ENCODE results near the gene KDR. TPM values are rescaled to one million over a fixed set of nuclear protein-coding genes. Genes with fewer than 3 reads are reported as not detected.

The KDR gene
- total and polyA plus RNA-seq, 9 of the 15 experiments (the other 6 are each of a cell fraction or from before 2014, with no cell fraction given): 0.13 TPM; not detected in 8

DNA sequence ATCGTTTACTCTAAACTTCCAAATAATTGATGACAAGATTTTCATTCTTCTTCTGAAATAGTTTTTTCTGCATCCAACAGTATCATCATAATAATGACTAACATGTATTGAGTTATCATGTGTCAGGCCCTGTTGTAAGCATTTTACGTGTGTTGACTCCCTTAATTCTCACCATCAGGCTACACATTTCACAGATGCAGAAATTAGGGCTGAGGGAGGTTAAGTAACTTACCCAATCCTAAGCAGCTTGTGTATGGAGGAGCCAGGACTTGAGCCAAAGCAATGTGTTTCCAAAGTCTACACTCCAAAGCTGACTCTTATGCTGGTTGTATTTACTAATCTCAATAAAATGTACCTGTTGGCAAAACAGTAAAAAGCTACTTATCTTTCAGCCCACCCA is 11.2 kb upstream of the KDR start:
- Histone ChIP-seq H3K36me3 (ENCODE audit: control insufficient read depth, insufficient read depth, low read length) (no peaks in the 10 kb centered on the region), H3K79me2 (ENCODE audit: control insufficient read depth, insufficient read depth, low read length) (no peaks in the 10 kb centered on the region), H3K4me1 (replicated peaks in 1 of 2; ENCODE audit: control insufficient read depth in 2 of 2, insufficient read depth in 2 of 2, low read length in 2 of 2) (no peaks in the 10 kb centered on the region), H3K9me1 (ENCODE audit: control insufficient read depth, insufficient read depth, low read length) (no peaks in the 10 kb centered on the region), H3K27ac (ENCODE audit: extremely low read depth, low read depth, low read length) (no peak overlapping the region), H3K9ac (ENCODE audit: insufficient read depth in 1 of 2, low read depth in 2 of 2, low read length in 2 of 2) (no peak overlapping the region), H3K4me3 (no peak overlapping the region), H2AFZ (ENCODE audit: low read depth, low read length) (no peak overlapping the region), H3K27me3 (ENCODE audit: control insufficient read depth in 2 of 2, insufficient read depth in 2 of 2, low read length in 2 of 2) (no peaks in the 10 kb centered on the region), H3K9me3 (replicated peaks; ENCODE audit: control insufficient read depth, insufficient read depth, low read depth, low read length) (no peaks in the 10 kb centered on the region; the same call in 1 of the 2 replicates), H3K4me2 (ENCODE audit: insufficient read depth, low read length) (no peak overlapping the region), H4K20me1 (replicated peaks; ENCODE audit: control insufficient read depth, insufficient read depth, low read length) (no peaks in the 10 kb centered on the region)
- intact Hi-C loops (cut with micrococcal nuclease): no loop called here
- DNase-seq (ENCODE audit: extremely low read depth in 1 of 4, low spot score in 3 of 4) (no peak), ATAC-seq (no peak), FAIRE-seq (no peak)
- in situ Hi-C loops (cut with MboI): no loop called here
- WGBS (ENCODE audit: insufficient coverage, low coverage, missing lambda C conversion rate): 0% methylated on average over 2 of the region's 2 CpGs
- ChIA-PET CTCF (ENCODE audit: low intra/inter-chr PET ratio) (no interaction called here), POLR2A (no interaction called here)
- BruUV-seq (replicated peaks): no TSS peak
- TF ChIP-seq HCFC1 (IDR thresholded peaks at IDR 0.05; ENCODE audit: low read depth, low read length): no peak
- TF ChIP-seq, protein P1, sequence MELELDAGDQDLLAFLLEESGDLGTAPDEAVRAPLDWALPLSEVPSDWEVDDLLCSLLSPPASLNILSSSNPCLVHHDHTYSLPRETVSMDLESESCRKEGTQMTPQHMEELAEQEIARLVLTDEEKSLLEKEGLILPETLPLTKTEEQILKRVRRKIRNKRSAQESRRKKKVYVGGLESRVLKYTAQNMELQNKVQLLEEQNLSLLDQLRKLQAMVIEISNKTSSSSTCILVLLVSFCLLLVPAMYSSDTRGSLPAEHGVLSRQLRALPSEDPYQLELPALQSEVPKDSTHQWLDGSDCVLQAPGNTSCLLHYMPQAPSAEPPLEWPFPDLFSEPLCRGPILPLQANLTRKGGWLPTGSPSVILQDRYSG (tag; conservative IDR thresholded peaks at IDR 0.05; ENCODE audit: low read depth): no peak
- TF ChIP-seq, protein P2, sequence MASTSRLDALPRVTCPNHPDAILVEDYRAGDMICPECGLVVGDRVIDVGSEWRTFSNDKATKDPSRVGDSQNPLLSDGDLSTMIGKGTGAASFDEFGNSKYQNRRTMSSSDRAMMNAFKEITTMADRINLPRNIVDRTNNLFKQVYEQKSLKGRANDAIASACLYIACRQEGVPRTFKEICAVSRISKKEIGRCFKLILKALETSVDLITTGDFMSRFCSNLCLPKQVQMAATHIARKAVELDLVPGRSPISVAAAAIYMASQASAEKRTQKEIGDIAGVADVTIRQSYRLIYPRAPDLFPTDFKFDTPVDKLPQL (IDR thresholded peaks at IDR 0.05; ENCODE audit: extremely low read depth, insufficient read length): no peak
- no peak for TF ChIP-seq MYC (IDR thresholded peaks at IDR 0.05; ENCODE audit: low read depth, low read length)
- TF ChIP-seq MYC (CRISPR knock-in tag; IDR thresholded peaks at IDR 0.05; ENCODE audit: borderline replicate concordance, low read depth): no peak
- TF ChIP-seq, protein P3, sequence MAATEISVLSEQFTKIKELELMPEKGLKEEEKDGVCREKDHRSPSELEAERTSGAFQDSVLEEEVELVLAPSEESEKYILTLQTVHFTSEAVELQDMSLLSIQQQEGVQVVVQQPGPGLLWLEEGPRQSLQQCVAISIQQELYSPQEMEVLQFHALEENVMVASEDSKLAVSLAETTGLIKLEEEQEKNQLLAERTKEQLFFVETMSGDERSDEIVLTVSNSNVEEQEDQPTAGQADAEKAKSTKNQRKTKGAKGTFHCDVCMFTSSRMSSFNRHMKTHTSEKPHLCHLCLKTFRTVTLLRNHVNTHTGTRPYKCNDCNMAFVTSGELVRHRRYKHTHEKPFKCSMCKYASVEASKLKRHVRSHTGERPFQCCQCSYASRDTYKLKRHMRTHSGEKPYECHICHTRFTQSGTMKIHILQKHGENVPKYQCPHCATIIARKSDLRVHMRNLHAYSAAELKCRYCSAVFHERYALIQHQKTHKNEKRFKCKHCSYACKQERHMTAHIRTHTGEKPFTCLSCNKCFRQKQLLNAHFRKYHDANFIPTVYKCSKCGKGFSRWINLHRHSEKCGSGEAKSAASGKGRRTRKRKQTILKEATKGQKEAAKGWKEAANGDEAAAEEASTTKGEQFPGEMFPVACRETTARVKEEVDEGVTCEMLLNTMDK (IDR thresholded peaks at IDR 0.05; ENCODE audit: borderline replicate concordance, insufficient read depth, low read depth, low read length, poor library complexity, severe bottlenecking): no peak
- no peak for TF ChIP-seq ZNF785 (CRISPR knock-in tag; IDR thresholded peaks at IDR 0.05)
- TF ChIP-seq, protein P4, sequence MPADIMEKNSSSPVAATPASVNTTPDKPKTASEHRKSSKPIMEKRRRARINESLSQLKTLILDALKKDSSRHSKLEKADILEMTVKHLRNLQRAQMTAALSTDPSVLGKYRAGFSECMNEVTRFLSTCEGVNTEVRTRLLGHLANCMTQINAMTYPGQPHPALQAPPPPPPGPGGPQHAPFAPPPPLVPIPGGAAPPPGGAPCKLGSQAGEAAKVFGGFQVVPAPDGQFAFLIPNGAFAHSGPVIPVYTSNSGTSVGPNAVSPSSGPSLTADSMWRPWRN (IDR thresholded peaks at IDR 0.05; ENCODE audit: low read depth): no peak
- TF ChIP-seq CCNT2 (IDR thresholded peaks at IDR 0.05; ENCODE audit: borderline replicate concordance, extremely low read depth, insufficient read length, low read depth, low read length): no peak
- TF ChIP-seq, protein P5, sequence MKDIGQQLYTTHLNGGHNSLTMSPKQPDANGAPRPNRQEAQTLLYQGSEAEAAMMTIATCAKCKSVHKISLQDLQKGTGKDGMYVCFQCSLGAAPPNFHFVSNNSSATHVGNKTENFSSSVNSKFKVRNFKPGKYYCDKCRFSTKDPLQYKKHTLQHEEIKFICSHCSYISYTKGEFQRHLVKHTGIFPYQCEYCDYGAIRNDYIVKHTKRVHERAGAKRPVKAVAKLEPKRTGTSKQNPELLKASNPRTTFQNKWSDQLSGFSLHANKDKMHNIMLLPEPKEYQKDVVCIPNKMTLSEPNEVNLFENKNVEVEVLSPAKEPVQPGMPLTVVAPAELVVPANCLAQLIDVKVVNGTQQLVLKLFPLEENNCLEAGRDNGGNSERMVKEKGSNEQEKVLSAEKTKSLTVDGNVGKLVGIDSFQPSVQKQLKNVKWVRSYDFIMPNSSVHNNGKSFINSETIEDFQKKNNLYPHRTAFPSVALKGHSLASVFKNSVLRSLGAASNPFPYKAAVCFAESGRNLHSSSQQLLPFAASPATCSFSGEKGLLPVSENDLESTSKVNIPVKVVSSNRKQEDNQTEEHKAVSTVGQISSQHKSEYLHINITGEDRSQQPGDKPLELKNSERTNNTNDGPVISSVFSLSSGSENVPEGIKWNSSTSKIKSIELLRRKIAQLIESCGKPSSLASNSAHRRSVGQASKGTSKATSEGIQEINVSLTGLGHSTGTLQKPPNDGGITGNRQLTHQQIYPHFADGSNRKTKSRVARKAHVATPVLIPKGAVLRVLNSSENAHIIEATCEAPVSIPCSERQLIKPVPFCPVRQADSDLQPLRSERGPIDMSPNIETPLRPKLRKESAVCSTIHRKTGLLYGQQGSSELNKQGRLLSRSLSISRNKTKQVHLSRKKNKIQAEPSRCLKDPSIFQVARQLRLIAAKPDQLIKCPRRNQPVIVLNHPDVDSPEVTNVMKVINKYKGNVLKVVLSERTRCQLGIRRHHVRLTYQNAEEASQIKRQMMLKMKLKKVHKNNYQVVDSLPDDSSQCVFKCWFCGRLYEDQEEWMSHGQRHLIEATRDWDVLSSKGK (CRISPR knock-in tag; IDR thresholded peaks at IDR 0.05): no peak
- TF ChIP-seq TRIM28 (IDR thresholded peaks at IDR 0.05): no peak
- TF ChIP-seq ZNF282 (CRISPR knock-in tag; IDR thresholded peaks at IDR 0.05): no peak
- TF ChIP-seq ZNF146 (CRISPR knock-in tag; IDR thresholded peaks at IDR 0.05; ENCODE audit: unreplicated experiment): no peak
- TF ChIP-seq GATAD2A (IDR thresholded peaks at IDR 0.05): no peak
